Epithelial cell of prostate (primary cell): Measurements from ENCODE around the gene RSPO1.

ENCODE experiments used
- DNase-seq: peaks from one replicate; pipeline ENCODE4 v3.0.0-alpha.2; 2011; ENCODE audit warnings: low read depth, low spot score
- H3K27ac ChIP-seq: fragments of 450-650 bp; 2 replicates; pipeline ENCODE4 v1.5.1; 2017; ENCODE audit warnings: mild to moderate bottlenecking

The RSPO1 gene

DNA sequence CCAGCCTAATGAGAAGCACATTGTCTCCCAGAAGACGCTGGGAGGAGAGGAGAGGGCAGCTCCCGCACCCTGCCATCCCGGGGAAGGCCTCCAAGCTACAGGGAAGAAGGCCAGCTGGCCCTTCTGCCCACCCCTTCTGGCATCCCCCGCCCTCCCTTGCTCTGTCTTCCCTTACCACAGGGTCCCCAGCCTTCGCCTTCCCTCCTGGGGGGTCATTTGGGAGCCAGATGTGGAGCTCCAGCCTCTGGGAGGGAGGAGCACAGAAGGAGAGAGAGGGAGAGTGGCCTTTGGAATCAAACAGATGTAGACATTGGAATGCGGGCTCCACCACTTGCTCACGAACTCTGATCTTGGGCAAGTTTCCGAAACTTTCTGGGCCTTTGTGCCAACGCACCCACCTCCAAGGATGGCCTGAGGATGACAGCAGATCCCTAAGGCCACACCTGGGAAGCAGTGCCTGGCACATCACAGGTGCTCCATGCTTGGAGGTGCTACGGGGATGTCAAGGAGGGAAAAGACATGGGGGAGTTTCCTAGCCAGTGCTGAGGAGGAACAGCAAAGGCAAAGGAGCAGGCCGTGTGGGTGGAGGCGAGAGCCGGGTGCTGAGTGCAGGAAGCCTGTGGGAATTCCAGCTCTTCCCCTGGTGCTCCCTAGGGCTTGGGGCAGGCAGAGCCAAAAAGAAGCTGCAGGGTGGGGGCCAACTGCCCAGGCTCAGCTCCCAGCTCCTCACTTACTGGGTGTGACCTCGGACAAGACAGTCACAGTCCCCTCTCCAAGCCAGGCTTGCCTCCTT, 23.1 kb upstream of the RSPO1 start:
- H3K27ac ChIP-seq, result no peak overlapping the region
- DNase-seq, result no peak

DNA sequence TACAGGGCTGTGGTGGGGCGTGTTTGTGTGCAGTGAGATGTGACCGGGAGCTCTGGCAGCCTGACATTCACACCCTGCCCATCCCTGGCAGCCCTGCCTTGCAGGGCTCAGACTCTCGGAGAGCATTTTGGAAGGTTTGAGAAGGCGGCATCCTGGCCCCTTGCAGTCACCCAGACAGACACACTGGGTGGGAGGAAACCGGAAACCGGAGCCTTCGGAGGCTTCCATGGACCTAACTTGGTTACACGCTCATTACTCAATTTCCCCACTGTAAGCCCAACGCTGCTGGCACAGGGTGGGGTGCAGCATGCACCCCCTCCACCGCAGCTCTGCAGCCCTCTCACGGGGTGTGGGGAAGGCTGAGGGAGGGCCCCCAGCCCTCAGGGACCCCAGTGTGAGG, 22.2 kb upstream of the RSPO1 start:
- H3K27ac ChIP-seq, result no peak overlapping the region
- no peak for DNase-seq

DNA sequence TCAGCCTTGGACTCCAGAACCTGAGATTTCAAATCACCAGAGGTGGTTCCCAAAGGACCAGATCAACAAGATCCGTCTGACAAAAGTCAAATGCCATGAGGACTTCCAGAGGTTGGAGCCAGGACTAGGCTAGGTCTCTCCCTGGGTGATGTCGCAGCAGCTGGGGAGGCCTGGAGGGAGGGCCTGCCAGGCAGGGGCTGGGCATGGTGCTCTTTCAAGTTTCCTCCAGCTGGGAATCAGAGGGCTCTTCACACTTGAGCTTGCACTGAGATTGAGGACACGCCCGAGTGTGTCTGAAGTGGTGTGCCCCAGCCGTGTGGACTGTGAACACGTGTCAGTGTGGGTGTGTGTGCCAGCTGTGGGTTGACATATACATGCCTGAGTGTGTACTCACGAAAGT, 21.3 kb upstream of the RSPO1 start:
- no peak overlapping the region for H3K27ac ChIP-seq
- DNase-seq, result no peak

DNA sequence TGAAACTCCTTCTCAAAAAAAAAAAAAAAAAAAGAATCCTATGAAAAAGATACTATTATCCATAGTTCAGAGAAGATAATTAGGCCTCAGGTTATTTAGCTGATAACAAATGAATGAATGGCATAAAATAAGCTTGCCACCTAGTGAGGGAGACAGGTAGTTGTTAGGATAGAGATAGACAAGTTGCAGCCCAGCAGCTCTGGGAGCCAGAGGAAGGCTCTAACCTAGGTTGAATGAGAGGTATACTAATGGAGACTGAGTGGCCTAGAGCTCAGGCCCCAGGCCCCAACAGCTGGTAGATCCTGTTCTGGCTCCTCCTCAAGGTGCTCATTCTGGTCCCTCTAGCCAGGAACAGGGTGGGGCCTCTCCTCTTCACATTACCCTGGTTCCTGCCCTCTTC, 20.6 kb upstream of the RSPO1 start:
- H3K27ac ChIP-seq, result no peak overlapping the region
- DNase-seq, result no peak

DNA sequence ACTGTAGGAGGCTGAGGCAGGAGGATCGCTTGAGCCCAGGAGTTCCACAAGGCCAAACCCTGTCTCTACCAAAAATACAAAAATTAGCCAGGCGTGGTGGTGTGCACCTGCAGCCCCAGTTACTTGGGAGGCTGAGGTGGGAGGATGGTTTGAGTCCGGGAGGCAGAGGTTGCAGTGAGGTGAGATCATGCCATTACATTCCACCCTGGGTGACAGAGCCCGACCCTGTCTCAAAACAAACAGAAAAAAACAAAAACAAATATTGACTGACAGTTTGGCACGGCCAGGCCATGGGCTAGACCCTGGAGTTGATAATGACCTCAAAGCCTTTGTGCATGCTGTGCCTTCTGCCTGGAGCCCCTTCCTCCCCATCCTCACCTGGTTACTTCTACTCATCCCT, 19.2 kb upstream of the RSPO1 start:
- DNase-seq, result no peak

DNA sequence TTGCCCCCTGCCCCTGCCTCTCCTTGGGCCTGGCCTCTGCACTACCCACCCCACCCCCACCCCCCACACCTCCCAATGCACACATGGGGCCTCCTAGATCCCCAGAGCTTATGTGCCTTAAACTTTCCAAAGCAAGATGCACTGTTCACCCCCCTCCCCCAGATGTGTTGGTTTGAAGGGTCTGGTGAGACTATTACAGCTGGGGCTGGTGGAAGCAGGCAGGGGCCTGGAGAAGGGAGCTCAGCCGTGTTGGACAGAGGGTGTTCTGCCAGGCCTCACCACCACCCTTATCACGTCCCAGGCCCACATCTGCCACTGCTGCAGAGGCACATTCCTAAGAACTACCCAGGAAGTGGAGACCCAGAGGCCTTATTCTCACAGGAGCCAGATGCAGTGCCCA, 18.3 kb upstream of the RSPO1 start:
- no peak overlapping the region for H3K27ac ChIP-seq
- DNase-seq, result no peak

More for the DNA sequence above, 19.2 kb upstream of the RSPO1 start:
- H3K27ac ChIP-seq, result no peak overlapping the region

DNA sequence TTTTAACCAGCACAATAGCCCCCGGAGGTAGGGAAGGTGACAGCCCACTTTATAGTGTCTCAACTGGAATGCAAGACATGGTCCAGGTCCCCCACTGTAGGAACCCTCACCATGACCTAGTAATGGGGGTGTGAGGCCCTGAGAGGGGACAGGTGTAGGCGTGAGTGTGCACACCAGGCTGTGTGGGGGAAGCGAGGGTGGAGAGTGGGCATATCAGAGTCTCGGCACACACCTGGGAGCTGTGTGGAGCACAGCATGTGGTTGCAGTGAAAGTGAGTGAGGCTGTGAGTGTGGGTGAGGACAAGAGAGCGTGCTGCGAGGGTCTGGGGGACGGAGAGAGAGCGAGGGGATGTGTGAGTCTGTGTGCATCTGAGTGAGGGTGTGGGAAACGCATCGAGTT, 17.1 kb upstream of the RSPO1 start:
- no peak overlapping the region for H3K27ac ChIP-seq
- DNase-seq, result no peak

DNA sequence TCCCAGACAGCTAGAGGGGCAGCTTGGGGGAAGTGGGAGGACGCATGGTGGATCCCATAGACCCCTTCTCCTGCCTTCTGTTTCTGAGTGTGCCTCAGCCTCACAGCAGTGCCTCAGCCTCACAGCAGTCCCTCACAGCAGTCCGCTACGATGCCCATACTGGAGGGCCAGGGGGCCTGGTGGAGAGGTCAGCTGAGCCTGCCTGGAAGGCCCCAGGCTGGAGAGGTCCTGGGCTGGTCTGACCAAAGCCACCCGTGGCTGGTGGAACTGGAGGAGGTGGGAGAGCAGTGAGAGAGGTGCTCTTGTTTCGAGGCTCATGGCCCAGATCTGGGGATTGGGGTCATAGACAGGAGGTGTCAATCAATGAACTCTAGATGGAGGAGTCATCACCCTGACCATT, 16.0 kb upstream of the RSPO1 start:
- DNase-seq, result no peak

DNA sequence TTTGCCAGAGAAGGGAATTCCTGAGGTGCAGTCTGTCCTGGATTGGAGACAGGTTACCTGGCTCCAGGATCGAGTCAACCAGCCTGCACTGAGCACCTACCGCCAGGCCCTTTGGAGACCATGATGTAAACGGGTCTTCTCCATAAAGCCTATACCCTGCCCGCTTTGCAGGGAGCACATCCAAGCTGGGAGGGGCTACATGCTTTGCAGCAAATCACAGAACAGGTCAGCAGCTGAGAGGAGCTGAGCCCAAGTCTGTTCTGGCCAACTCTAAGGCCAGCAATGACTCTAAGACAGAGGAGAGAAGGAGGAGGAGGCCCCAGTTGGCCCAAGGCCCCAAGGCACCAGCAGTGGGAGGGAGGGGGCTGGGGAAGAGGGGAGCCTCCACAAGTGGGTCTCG, 15.5 kb upstream of the RSPO1 start:
- no peak for DNase-seq
- no peak overlapping the region for H3K27ac ChIP-seq

More for the DNA sequence above, 16.0 kb upstream of the RSPO1 start:
- no peak overlapping the region for H3K27ac ChIP-seq

DNA sequence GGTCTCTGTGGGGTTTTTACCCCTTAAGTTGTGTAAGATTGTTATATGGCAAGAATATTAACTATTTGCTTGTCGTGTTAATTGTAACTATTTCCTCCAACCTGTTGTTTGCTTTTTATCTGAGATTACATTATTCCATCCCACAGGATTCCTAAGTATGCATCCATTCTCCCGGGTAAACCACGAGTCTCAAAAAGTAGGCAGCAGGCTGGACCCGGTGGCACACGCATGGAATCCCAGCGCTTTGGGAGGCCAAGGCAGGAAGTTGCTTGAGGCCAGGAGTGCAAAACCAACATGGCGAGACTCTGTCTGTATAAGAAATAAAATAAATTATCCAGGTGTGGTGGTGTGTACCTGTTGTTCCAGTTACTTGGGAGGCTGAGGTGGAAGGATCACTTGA, 12.6 kb upstream of the RSPO1 start:
- H3K27ac ChIP-seq, result no peak overlapping the region
- DNase-seq, result no peak

DNA sequence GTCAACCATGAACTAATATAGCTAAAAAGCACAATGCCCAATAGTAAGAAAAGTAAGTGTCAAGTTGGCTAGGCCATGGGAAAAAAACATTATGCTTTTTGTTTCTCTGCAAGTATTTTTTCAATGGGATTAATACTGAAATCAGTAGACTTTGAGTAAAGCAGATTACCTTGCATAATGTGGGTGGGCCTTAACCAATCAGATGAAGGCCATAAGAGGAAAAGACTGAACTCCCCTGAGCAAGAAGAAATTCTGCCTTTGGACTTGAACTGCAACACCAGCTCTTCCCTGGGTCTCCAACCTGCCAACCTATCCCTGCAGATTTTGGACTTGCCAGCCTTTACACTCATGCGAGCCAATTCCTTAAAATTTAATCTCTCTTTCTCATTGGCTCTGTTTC, 6.4 kb upstream of the RSPO1 start:
- no peak overlapping the region for H3K27ac ChIP-seq
- no peak for DNase-seq

DNA sequence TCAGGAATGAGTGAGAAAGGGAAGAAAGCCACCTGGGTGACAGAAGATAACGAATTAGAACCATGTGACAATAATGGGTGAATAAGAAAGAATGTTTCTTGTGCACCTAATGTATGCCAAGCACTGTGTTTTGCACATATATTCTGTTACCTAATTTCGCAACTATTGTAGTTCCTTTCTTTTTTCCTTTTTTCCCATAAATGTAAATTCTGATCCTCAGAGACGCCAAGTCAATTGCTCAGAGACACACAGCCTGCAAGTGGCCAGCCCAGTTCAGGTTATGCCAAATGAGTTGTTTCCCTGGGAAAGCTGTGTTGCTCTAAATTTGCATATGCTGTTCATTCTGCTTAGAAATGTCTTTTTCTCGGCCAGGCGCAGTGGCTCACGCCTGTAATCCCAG, 1.7 kb upstream of the RSPO1 start:
- no peak overlapping the region for H3K27ac ChIP-seq
- no peak for DNase-seq

DNA sequence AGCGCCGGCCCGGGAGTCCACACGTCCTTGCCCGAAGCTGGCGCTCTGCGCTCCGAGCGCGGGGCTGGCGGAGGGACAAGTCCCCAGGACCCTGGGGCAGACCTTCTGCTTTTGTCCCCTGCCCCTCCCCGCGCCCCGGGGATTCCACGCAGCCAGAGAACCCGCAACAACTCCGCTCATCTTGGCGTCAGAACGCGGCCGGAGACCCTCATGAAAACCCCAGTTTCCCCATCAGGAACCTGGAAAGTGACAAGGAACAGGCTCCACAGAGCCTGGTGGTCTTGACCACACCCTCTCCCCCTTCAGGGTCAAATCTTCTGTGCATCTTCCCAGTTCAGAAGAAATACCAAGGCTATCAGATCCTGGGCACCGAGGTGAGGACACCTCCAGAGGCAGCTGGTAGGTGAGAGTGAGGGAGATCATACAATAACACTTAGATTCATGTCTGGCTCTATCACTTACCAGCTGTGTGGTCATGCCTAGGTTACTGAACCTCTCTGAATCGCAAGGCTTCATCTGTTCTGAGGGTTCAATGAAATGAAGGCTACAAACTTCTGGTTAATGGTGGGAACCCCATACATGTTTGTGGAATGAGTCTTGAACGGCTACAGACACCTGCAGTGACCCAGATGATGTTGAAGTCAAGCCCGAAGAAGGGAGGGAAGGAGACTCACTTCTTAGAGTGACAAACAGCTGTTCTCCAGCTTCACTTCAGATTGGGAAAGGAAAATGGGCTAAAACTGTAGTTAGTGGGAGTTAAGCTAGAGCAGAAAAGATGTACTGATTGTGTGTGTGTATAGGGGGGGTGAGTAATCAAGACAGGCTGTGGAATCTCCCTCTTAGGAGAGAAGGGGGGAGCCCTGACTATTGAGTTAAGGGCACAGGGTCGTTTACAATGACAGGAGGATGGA, 555 bp upstream of the RSPO1 start:
- no peak overlapping the region for H3K27ac ChIP-seq
- DNase-seq, result no peak

DNA sequence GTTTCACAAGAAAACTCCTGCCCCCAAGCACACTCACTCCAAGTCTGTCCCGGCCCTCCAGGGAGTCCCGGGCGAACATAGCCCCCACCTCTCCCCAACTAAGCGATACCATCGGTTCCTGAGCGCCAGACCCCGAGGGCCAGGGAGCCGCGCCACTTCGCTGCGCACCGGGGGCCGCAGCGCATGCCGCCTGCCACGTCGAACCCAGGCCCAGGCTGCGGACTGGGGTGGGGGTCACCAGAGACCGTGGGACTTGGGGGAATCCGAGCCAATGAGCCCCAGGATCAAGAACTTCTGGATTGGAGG, 801 bp downstream of the RSPO1 start:
- no peak for DNase-seq
- H3K27ac ChIP-seq, result no peak overlapping the region

DNA sequence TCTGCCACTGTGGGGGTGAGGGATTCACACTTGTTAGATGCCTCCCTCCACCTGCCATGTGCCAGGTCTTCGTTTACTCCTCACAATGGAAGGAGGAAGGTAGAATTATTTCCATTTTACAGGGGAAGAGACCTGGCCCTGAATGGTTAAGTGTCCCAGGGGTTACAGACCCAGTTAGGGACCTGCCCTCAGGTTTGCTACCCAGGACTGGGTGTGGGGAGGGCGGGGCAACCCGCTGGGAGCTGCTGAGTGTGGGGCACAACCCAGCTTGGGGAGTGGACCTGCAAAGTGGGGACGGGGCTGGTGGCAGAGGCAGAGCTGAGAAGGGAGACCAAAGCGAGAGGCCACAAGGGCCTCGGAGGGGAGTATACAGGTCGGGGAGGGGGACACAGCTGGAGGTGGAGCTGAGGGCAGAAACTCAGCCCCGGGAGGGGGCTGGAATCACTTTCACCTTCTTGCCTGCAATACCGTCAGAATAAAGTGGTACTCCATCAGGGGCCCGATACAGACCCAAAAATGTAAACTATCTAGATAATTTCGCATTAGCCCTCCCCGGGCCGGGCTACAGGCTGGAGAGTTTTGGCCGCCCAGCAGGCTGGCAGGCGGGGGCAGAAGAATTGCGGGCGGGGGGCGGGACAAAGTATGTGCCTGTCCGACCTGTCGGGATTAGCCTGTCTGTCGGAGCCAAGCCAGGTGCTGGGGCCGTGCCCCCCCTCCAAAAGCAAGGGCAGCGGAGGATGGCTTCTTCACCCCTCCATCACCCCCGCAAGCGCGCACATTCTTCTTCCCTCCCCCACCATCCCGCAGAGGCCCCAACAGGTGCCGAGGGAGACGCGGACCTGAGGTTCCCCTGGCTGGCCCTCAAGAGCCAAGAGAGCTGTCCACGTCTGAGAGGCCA, 1.4 kb downstream of the RSPO1 start:
- no peak for DNase-seq
- no peak overlapping the region for H3K27ac ChIP-seq

DNA sequence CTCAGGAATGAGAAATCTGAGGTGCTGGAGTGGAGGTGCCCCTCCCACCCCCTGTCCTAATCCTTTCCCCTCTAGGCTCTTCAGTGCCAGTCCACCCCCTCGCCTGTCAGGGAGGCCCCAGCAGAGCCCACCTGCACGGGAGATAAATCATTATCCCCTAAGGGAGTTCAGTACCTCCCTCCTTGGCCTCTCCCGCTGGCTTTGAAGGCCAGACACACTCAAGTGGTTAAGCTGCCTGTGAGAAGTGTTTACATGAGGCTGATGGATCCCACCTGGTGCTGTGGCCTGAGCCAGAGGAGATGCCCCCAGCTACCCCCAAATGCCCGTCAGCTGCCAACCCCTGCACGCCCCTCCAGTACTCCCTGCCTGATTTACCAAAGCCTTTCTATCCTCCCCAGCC, 3.7 kb downstream of the RSPO1 start:
- no peak for DNase-seq

DNA sequence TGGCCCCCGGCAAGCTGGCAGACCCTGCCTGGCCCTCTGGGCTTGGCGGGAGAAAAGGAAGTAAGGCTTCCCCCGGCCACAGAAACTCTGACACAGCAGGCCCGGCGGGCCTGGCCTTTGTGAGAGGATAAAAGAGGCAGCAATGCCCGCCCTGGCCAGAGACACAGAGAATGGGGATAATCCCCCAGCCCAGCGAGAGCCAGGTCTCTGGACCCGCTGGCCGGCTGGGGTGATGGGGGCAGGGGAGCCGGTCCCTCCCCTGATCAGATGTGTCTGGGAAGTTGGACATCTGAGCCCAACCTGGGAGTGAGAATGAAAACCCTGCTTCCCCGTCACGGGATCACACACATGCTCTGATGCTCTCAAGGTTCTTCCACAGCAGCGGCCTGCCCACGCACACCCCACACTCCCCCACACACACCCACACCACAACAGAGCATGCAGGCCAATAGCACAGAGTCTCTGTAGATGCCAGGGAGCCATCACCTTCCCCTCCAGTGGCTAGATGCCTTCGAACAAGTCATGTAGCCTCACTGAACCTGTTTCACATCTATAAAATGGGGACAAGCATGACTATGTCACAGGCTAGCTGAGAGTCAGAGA, 4.2 kb downstream of the RSPO1 start:
- DNase-seq, result no peak

More for the DNA sequence above, 3.7 kb downstream of the RSPO1 start:
- no peak overlapping the region for H3K27ac ChIP-seq

DNA sequence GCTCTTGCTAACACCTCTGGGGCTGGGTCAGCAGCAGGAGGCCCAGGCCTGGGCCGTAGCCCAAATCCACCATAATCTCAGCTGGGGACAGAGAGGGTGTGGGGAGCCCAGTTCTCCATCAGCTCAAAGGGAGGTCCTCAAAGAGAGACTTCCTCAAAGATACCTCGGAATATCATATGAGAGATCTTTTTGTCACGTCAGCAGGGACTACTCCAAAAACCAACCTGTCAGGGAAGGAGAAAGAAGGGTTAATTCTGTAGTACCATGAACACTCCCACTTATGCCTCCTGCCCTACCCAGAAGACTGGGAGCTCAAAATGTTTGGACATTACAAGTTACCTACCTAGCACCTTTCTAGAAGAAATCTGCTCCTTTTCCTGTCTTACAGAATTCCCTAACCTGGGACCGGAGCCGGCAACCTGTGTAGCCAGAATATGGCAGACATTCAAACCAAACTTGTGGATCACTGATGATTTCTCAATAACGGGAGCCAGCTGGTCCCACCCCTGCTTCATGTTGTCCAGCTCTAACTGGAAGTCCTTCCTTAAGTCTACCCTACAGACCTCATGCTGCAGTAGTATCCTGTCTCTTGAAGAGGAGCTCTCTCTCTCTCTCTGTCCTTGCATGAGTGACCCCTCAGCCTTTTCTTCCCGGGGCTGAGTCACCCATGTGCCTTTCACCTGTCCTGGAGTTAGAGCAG, 4.8 kb downstream of the RSPO1 start:
- no peak overlapping the region for H3K27ac ChIP-seq

More for the DNA sequence above, 4.2 kb downstream of the RSPO1 start:
- H3K27ac ChIP-seq, result no peak overlapping the region

DNA sequence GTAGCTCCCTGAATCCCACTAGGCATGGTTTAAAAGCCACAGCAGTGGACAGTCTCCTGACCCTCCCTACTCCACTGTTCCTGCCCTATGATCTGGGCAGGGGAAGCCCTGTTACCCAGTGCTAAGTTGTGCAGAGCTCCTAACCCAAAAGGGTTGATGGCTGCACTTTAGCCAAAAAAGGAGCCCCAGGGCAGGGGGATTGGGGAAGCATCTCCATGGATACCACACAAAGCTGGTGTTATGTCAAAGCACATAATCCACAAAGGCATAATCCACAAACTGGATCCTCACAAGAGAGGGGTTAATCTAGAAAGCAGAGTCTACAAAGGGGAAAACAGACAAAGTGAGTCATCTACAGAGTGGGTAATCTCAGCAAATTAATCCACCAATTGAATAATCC, 5.7 kb downstream of the RSPO1 start:
- H3K27ac ChIP-seq, result no peak overlapping the region
- DNase-seq, result no peak

More for the DNA sequence above, 4.8 kb downstream of the RSPO1 start:
- DNase-seq, result no peak
